ENCODE measurements around the gene CASQ2. TPM values are rescaled to one million over a fixed set of nuclear protein-coding genes. Genes with fewer than 3 reads are reported as not detected.

CASQ2 gene
- polyA plus RNA-seq, 1 of the 3 experiments (the other 2 are of a cell fraction) = not detected

GRCh38 chr1:115654663-115655305 is 113.7 kb downstream of the CASQ2 start:
- H3K4me2 ChIP-seq = no peak overlapping the region
- CTCF ChIA-PET = interaction anchor here (0.6 to 1.2 kb wide), 4 partner anchors 10 to 59 kb away, joined by 3 to 4 read pairs (median 4); no protein-coding TSS in a partner anchor

GRCh38 chr1:115654125-115654524 is 114.4 kb downstream of the CASQ2 start:
- H3K79me2 ChIP-seq (ENCODE audit: insufficient read depth) = peaks cover 38% of the 10 kb centered on the region
- CTCF ChIA-PET = interaction anchor here (0.6 to 1.1 kb wide), 3 partner anchors 11 to 108 kb away, joined by 3 read pairs; no protein-coding TSS in a partner anchor

More at GRCh38 chr1:115654663-115655305, 113.7 kb downstream of the CASQ2 start:
- 0 out of 4 replicates have a peak overlapping the region, but pooled peaks of 1 of the 2 experiments have one; percentile 6 for H3K27ac ChIP-seq (ENCODE audit: low read depth in 2 of 2, low read length in 1 of 2)
- H3K79me2 ChIP-seq (ENCODE audit: insufficient read depth) = peaks cover 31% of the 10 kb centered on the region
- H3K4me1 ChIP-seq (ENCODE audit: control insufficient read depth in 1 of 2, insufficient read depth in 2 of 2, low read depth in 1 of 2, low read length in 1 of 2) = peaks cover 6 to 32% of the 10 kb centered on the region in 2 experiments; a peak in 3 of 4 replicates
- POLR2A ChIA-PET = no interaction called here
- 87% methylated on average over 14 of the region's 14 CpGs for WGBS (ENCODE audit: low lambda C conversion rate)
- peaks cover 18 to 21% of the 10 kb centered on the region in 2 experiments for H3K36me3 ChIP-seq (replicated peaks in 1 of 2; ENCODE audit: control insufficient read depth in 1 of 2, insufficient read depth in 2 of 2, low read length in 1 of 2)
- TF ChIP-seq TCF12 (IDR thresholded peaks at IDR 0.05) = no peak
- TF ChIP-seq CHD2 (IDR thresholded peaks at IDR 0.05; ENCODE audit: low read length, partially characterized antibody) = no peak
- peak; percentile 50; the same call in 1 of the 2 replicates for TF ChIP-seq PBX3 (IDR thresholded peaks at IDR 0.05)
- TF ChIP-seq EZH2phosphoT487 (IDR thresholded peaks at IDR 0.05; ENCODE audit: borderline replicate concordance, low read depth) = no peak
- TF ChIP-seq RFX5 (IDR thresholded peaks at IDR 0.05; ENCODE audit: low read length) = no peak
- TF ChIP-seq POLR2AphosphoS5 (IDR thresholded peaks at IDR 0.05; ENCODE audit: low read depth, low read length) = no peak
- H3K9ac ChIP-seq = no peak overlapping the region
- no peaks in the 10 kb centered on the region for H3K9me2 ChIP-seq
- H2AFZ ChIP-seq (ENCODE audit: low read depth) = no peak overlapping the region
- no peaks in the 10 kb centered on the region for H3K9me3 ChIP-seq
- no peaks in the 10 kb centered on the region for H3F3A ChIP-seq (replicated peaks; ENCODE audit: insufficient read depth)
- no peaks in the 10 kb centered on the region for H3K27me3 ChIP-seq (ENCODE audit: insufficient read depth)
- no peak overlapping the region for H3K4me3 ChIP-seq (ENCODE audit: low read depth in 2 of 2, low read length in 1 of 2)
- no peak for DNase-seq
- peaks cover 6% of the 10 kb centered on the region; the same call in 1 of the 2 replicates for H4K20me1 ChIP-seq (ENCODE audit: insufficient read depth)

GRCh38 chr1:115652236-115652788 is 116.2 kb downstream of the CASQ2 start:
- H3K4me3 ChIP-seq (ENCODE audit: low read depth in 2 of 2, low read length in 1 of 2) = no peak overlapping the region
- no peaks in the 10 kb centered on the region for H3K9me2 ChIP-seq
- H3K79me2 ChIP-seq (ENCODE audit: insufficient read depth) = peaks cover 49% of the 10 kb centered on the region
- CTCF ChIA-PET = no interaction called here
- H2AFZ ChIP-seq (ENCODE audit: low read depth) = no peak overlapping the region
- DNase-seq = no peak
- peaks cover 10 to 15% of the 10 kb centered on the region in 2 experiments for H3K36me3 ChIP-seq (replicated peaks in 1 of 2; ENCODE audit: control insufficient read depth in 1 of 2, insufficient read depth in 2 of 2, low read length in 1 of 2)
- no peaks in the 10 kb centered on the region for H3F3A ChIP-seq (replicated peaks; ENCODE audit: insufficient read depth)
- no peaks in the 10 kb centered on the region for H3K9me3 ChIP-seq
- 93% methylated on average over 2 of the region's 2 CpGs for WGBS (ENCODE audit: low lambda C conversion rate)
- no peaks in the 10 kb centered on the region for H3K27me3 ChIP-seq (ENCODE audit: insufficient read depth)
- no peak overlapping the region for H3K9ac ChIP-seq
- no peak overlapping the region for H3K27ac ChIP-seq (ENCODE audit: low read depth in 2 of 2, low read length in 1 of 2)
- peaks cover 22% of the 10 kb centered on the region; the same call in 1 of the 2 replicates for H4K20me1 ChIP-seq (ENCODE audit: insufficient read depth)
- peaks cover 13 to 33% of the 10 kb centered on the region in 2 experiments; a peak in 3 of 4 replicates for H3K4me1 ChIP-seq (ENCODE audit: control insufficient read depth in 1 of 2, insufficient read depth in 2 of 2, low read depth in 1 of 2, low read length in 1 of 2)
- H3K4me2 ChIP-seq = no peak overlapping the region
- POLR2A ChIA-PET = no interaction called here
- TF ChIP-seq POLR2AphosphoS5 (IDR thresholded peaks at IDR 0.05; ENCODE audit: low read depth, low read length) = no peak
- no peak for TF ChIP-seq CHD2 (IDR thresholded peaks at IDR 0.05; ENCODE audit: low read length, partially characterized antibody)
- TF ChIP-seq NFIC (IDR thresholded peaks at IDR 0.05; ENCODE audit: borderline replicate concordance) = no peak
- TF ChIP-seq IRF3 (IDR thresholded peaks at IDR 0.05; ENCODE audit: low read depth, low read length) = no peak
- TF ChIP-seq RCOR1 (IDR thresholded peaks at IDR 0.05; ENCODE audit: low read length) = no peak
- no peak for TF ChIP-seq FOSL2 (IDR thresholded peaks at IDR 0.05; ENCODE audit: borderline replicate concordance, low read depth)
- TF ChIP-seq CTCF (IDR thresholded peaks at IDR 0.05) = no peak
- no peak for TF ChIP-seq TCF12 (IDR thresholded peaks at IDR 0.05)
- TF ChIP-seq RXRA (IDR thresholded peaks at IDR 0.05; ENCODE audit: borderline replicate concordance, low read depth) = no peak
- TF ChIP-seq MAX (IDR thresholded peaks at IDR 0.05; ENCODE audit: low read depth) = no peak

More at GRCh38 chr1:115654125-115654524, 114.4 kb downstream of the CASQ2 start:
- Histone ChIP-seq H3K9ac (no peak overlapping the region), H3K9me3 (no peaks in the 10 kb centered on the region), H3K4me1 (ENCODE audit: control insufficient read depth in 1 of 2, insufficient read depth in 2 of 2, low read depth in 1 of 2, low read length in 1 of 2) (peaks cover 6 to 33% of the 10 kb centered on the region in 2 experiments; a peak in 3 of 4 replicates), H2AFZ (ENCODE audit: low read depth) (no peak overlapping the region), H3K27ac (ENCODE audit: low read depth in 2 of 2, low read length in 1 of 2) (no peak overlapping the region), H4K20me1 (ENCODE audit: insufficient read depth) (peaks cover 13% of the 10 kb centered on the region; the same call in 1 of the 2 replicates), H3F3A (replicated peaks; ENCODE audit: insufficient read depth) (no peaks in the 10 kb centered on the region), H3K4me3 (ENCODE audit: low read depth in 2 of 2, low read length in 1 of 2) (no peak overlapping the region), H3K9me2 (no peaks in the 10 kb centered on the region), H3K36me3 (replicated peaks in 1 of 2; ENCODE audit: control insufficient read depth in 1 of 2, insufficient read depth in 2 of 2, low read length in 1 of 2) (peaks cover 14 to 15% of the 10 kb centered on the region in 2 experiments), H3K4me2 (no peak overlapping the region), H3K27me3 (ENCODE audit: insufficient read depth) (no peaks in the 10 kb centered on the region)
- POLR2A ChIA-PET = no interaction called here
- WGBS (ENCODE audit: low lambda C conversion rate) = 90% methylated on average over 3 of the region's 3 CpGs
- TF ChIP-seq TCF12 (IDR thresholded peaks at IDR 0.05) = peak; percentile 8; the same call in 1 of the 2 replicates
- no peak for TF ChIP-seq TEAD4 (IDR thresholded peaks at IDR 0.05; ENCODE audit: borderline replicate concordance, insufficient read depth)
- TF ChIP-seq NFIC (IDR thresholded peaks at IDR 0.05; ENCODE audit: borderline replicate concordance) = no peak
- no peak for TF ChIP-seq SMC3 (IDR thresholded peaks at IDR 0.05; ENCODE audit: low read depth, low read length)
- peak; percentile 44 for DNase-seq

All from SK-N-SH (cell line).